Left lung (tissue), 10 donors: ENCODE results near the gene ZNF784. TPM values are rescaled to one million over a fixed set of nuclear protein-coding genes. Genes with fewer than 3 reads are reported as not detected.

Experiments used
- ATAC-seq: fragments of 200-7000 bp; cut with Tn5 transposase; one replicate; pipeline ENCODE4 v1.9.1; 2020; ENCODE audit warnings: moderate library complexity
- DNase-seq, 4 donors: peaks; one replicate each; pipeline ENCODE4 v3.0.0-alpha.2; 2013 to 2020
- H3K27ac ChIP-seq, 2 donors: fragments of 200-600 bp; sonication (generic) in 1 of 2; one replicate each; pipeline versions ENCODE4 v1.5.0 to v1.8.0; 2020 to 2021
- H3K27me3 ChIP-seq, 2 donors: fragments of 200-600 bp; sonication (generic) in 1 of 2; one replicate each; pipeline versions ENCODE4 v1.5.0 to v1.8.0; 2020 to 2021
- H3K36me3 ChIP-seq, 2 donors: fragments of 200-600 bp; sonication (generic) in 1 of 2; one replicate each; pipeline versions ENCODE4 v1.5.0 to v1.8.0; 2020 to 2021
- H3K4me1 ChIP-seq, 2 donors: fragments of 200-600 bp; one replicate each; pipeline ENCODE4 v1.8.0; 2021
- H3K4me3 ChIP-seq, 2 donors: fragments of 200-600 bp; sonication (generic) in 1 of 2; one replicate each; pipeline versions ENCODE4 v1.5.0 to v1.8.0; 2020 to 2021; ENCODE audit warnings: mild to moderate bottlenecking in 1 of 2
- H3K9me3 ChIP-seq, 2 donors: fragments of 200-600 bp; sonication (generic) in 1 of 2; one replicate each; pipeline versions ENCODE4 v1.5.0 to v1.8.0; 2020 to 2021
- intact Hi-C, 2 donors: fragments of 100-400 bp; cut with DNase I; formaldehyde crosslinking; loops; one replicate each; pipeline versions ENCODE4 v1.11.2 to v1.14.2; 2022
- polyA plus RNA-seq, 6 donors: library from polyadenylated mRNA; unstranded; fragments of 120-200 nt; gene quantifications; one replicate each; pipeline ENCODE4 v1.2.1, GENCODE V29; 2013; ENCODE audit not compliant: insufficient read length in 6 of 6
- total RNA-seq, 2 donors: library from RNA; stranded (reverse); fragmentation: NEBNext Ultra II Directional; extraction: Animal tissue kit (Norgen Biotek cat#: 25700); gene quantifications; one replicate each; pipeline ENCODE4 v1.2.1, GENCODE V29; 2021
- TF ChIP-seq, protein P1 (sequence below), 2 donors: fragments of 200-600 bp; sonication (generic) in 1 of 2; IDR thresholded peaks; one replicate each; pipeline versions ENCODE4 v1.5.0 to v1.8.0; 2021; ENCODE audit warnings: antibody characterized with exemption in 2 of 2
- donor health status: DM: no; HTN: yes; CAD: no.
- donor health status: DM: no; HTN: no; CAD: no.

ZNF784 gene
- total and polyA plus RNA-seq, 8 donors = 6.0 to 11.6 (median 8.6) TPM

DNA sequence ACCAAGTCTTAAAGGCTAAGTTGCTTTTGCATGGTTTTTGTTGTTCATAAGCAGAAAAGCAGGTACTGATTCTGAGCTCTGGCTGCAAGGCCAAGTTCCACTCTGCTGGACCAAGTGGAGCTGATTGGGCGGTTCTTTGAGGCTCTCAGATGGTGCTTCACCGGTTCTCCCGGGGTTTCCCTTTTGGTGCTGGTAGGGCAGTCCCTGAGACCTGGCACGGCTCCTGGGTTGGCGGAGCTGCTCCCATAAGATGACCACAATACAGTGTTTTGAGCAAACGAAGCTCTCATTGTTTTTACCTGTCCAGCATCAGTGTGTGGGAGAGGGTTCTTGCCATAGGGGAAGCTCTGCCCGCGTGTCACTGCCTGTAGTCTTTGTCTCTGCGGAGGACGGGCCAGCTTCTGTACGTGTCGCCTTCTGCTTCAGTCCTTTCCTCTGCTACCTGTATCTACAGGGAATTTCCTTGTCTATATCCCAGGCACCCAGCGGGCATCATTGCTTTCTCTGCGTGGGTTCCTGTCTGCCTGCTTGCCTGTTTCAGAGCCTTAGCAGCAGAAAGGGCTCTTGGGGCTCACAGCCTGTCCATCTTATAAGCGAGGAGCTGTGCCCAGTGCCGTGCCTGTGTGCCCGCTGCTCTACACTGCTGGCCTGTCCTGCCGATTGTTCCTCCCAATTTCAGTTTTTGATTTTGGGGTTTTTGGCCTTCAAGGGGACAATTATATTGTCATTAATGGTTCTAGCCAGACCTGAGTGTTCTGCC, 32.8 kb upstream of the ZNF784 start:
- H3K9me3 ChIP-seq = no peaks in the 10 kb centered on the region
- H3K4me1 ChIP-seq = peaks cover 38 to 56% of the 10 kb centered on the region in 2 donors
- peak overlapping the region in 1 of 2 donors; percentile 97 for H3K4me3 ChIP-seq
- TF ChIP-seq, protein P1, sequence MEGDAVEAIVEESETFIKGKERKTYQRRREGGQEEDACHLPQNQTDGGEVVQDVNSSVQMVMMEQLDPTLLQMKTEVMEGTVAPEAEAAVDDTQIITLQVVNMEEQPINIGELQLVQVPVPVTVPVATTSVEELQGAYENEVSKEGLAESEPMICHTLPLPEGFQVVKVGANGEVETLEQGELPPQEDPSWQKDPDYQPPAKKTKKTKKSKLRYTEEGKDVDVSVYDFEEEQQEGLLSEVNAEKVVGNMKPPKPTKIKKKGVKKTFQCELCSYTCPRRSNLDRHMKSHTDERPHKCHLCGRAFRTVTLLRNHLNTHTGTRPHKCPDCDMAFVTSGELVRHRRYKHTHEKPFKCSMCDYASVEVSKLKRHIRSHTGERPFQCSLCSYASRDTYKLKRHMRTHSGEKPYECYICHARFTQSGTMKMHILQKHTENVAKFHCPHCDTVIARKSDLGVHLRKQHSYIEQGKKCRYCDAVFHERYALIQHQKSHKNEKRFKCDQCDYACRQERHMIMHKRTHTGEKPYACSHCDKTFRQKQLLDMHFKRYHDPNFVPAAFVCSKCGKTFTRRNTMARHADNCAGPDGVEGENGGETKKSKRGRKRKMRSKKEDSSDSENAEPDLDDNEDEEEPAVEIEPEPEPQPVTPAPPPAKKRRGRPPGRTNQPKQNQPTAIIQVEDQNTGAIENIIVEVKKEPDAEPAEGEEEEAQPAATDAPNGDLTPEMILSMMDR (IDR thresholded peaks at IDR 0.05) = no peak
- DNase-seq (peak in 2 of 4 donors; percentile 59 to 66), ATAC-seq (no peak)
- H3K36me3 ChIP-seq = peaks cover 0 to 38% of the 10 kb centered on the region in 2 donors
- H3K27ac ChIP-seq = no peak overlapping the region
- no peaks in the 10 kb centered on the region for H3K27me3 ChIP-seq
- intact Hi-C loops = no loop called here

DNA sequence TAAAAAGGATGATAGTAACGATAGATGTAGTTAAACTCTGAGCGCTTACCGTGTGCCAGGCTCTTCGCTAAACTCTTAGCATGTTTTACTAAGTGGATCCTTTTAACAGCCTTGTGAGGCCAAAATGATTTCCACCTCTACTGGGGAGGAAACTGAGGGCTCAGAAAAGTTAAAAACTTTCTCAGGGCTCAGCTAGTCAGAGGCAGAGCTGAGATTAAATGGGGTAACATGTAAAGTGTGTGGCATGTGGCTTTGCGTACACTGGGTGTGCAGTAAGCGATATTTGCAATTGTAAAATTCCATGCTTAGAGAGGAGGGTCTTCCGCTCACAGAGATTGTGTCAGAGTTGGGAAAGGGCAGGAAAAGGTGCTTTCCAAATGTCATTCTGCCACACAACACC, 32.2 kb upstream of the ZNF784 start:
- ATAC-seq = no peak
- TF ChIP-seq, protein P1 (IDR thresholded peaks at IDR 0.05) = no peak
- Histone ChIP-seq H3K36me3 (peaks cover 0 to 37% of the 10 kb centered on the region in 2 donors), H3K27me3 (no peaks in the 10 kb centered on the region), H3K4me1 (peaks cover 38 to 56% of the 10 kb centered on the region in 2 donors), H3K27ac (no peak overlapping the region), H3K9me3 (no peaks in the 10 kb centered on the region), H3K4me3 (peak overlapping the region; percentile 97 to 100)
- no peak for DNase-seq
- intact Hi-C loops = no loop called here

DNA sequence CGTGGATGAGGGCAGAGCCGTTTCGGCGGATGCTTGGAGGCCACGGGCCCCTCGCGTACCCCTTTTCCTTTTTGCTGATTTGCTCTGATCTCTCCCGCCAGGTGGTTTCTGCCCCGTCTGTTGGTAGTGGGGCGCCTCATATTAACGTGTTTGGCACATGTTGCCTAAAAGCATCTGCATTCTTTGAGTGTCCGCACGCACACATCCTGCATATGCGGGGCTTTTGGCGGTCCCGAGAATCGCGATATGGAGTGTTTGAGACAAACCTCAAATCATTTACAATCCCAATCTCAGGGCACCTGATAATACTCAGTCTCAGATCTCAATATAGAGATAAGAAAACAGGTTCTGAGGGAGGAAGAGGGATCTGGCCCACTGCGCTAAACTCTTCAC, 31.3 kb upstream of the ZNF784 start:
- TF ChIP-seq, protein P1 (IDR thresholded peaks at IDR 0.05) = no peak
- ATAC-seq = no peak
- peak overlapping the region; percentile 97 to 100 for H3K4me3 ChIP-seq
- no peaks in the 10 kb centered on the region for H3K9me3 ChIP-seq
- H3K4me1 ChIP-seq = peaks cover 38 to 56% of the 10 kb centered on the region in 2 donors
- H3K36me3 ChIP-seq = peaks cover 0 to 29% of the 10 kb centered on the region in 2 donors
- intact Hi-C loops = no loop called here
- DNase-seq = no peak
- H3K27ac ChIP-seq = peak overlapping the region; percentile 99 to 100
- H3K27me3 ChIP-seq = no peaks in the 10 kb centered on the region

DNA sequence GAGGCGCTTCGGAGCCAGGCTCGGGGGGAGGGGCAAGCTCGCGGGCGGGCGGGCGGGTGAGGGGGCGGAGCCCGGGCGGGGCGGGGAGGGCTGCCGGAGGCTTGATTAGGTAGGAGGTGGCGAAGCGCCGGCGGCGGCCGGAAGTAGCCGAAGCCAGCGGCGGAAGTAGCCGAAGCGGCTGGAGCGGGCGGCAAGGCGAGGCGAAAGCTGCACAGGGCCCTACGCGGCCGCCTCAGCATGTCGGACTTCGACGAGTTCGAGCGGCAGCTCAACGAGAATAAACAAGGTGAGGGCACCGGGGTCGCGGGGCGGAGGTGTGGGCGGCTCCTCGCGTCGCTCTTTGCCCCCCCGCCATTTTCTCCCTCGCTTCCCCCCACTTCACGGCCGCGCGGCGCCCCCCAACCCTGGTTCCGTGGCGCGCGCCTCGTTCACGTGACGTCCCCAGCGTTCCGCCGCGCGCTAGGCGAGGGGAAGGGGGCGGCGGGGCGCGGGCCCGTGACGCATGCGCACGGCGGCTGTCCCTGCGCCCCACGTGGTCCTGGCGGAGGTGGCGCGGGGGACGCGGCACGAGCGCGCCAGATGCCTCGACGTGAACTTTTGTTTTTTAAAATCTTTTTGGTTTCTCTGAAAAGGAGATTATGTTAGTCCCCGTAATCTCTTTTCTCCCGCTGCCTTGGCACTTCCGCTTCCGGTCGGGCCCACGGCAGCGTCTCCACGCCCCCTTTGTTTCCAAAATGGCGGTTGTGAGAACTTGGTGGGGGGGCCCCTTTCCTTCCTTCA, 30.7 kb upstream of the ZNF784 start, which contains the start of gene U2AF2:
U2AF2 (plus strand) TSS at position 168 of the 780 bp plus-strand sequence; CDS start at position 238, 70 bp downstream.
- ATAC-seq (peak; percentile 75), DNase-seq (peak; percentile 72 to 99 (median 97))
- intact Hi-C loops = no loop called here
- Histone ChIP-seq H3K4me1 (peaks cover 38 to 55% of the 10 kb centered on the region in 2 donors), H3K9me3 (no peaks in the 10 kb centered on the region), H3K4me3 (peak within 1 kb of the TSS; percentile 97 to 100), H3K36me3 (peaks cover 0 to 23% of the 10 kb centered on the region in 2 donors), H3K27me3 (no peaks in the 10 kb centered on the region), H3K27ac (peak within 1 kb of the TSS; percentile 99 to 100)
- TF ChIP-seq, protein P1 (IDR thresholded peaks at IDR 0.05) = no peak
